GM18505 (cell line): ENCODE measurements around the gene EFEMP1.
A peak's percentile ranks its signal among the peaks of the same experiment; 100 is the strongest.

Experiments used
- ATAC-seq: cut with Tn5 transposase; IDR thresholded peaks from one replicate; pipeline ENCODE4 v1.9.1; 2021; ENCODE audit not compliant: unreplicated experiment
- POLR2A ChIP-seq: IDR thresholded peaks from 4 replicates; pipeline ENCODE4 v1.6.1; 2011; ENCODE audit warnings: borderline replicate concordance; ENCODE audit not compliant: insufficient read depth, insufficient read length; ENCODE audit errors: extremely low read depth

Gene EFEMP1

GRCh38 chr2:55923091-55923981 lies at the start of gene EFEMP1:
EFEMP1 (minus strand) TSS chr2:55923782; CDS start chr2:55922440, 1,342 bp downstream.
- peak; percentile 50 for ATAC-seq
- no peak for TF ChIP-seq POLR2A

- no peak for TF ChIP-seq POLR2A
- ATAC-seq, result no peak
These were observed 46.9 kb upstream of the EFEMP1 start for GRCh38 chr2:55970500-55970899.

GRCh38 chr2:55968941-55969340 lies 45.4 kb upstream of the EFEMP1 start:
- no peak for TF ChIP-seq POLR2A
- ATAC-seq, result no peak

DNA sequence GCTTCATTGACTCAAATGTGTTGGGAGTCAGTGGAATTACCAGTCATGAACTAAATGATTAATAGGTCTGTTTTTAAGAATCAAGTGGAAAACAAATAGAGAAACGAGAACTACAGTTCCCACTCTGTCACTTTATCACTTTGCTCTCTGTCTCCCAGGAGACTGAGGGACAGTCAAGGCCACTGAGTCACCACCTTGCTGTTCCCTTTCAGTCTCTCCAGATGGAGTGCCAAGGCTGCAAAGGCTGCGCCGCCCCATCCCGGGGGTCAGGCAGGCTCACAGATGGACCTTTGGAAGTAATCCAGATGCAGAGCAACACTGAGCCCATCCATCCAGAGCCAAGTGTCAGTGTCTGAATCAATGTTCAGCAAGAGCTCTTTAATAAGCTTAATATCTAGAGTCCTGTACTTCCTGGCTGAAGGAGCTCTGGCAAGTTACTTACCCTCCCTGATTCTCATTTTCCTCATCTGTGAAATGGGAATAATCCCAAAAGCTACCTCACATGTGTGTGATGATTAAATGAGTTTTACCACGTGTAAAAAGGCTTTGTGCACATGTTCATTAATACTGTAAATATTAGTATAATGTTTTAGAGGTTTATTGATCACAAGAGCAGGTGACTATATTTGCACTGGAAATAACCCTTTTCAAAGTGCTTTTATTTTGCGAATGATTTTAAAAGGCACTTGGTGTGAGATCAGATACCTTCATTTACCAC lies 43.0 kb upstream of the EFEMP1 start:
- ATAC-seq, result no peak
- no peak for TF ChIP-seq POLR2A

GRCh38 chr2:55965966-55966365 lies 42.4 kb upstream of the EFEMP1 start:
- TF ChIP-seq POLR2A, result no peak
- ATAC-seq, result no peak

- no peak for TF ChIP-seq POLR2A
- ATAC-seq, result no peak
These were observed 41.7 kb upstream of the EFEMP1 start for GRCh38 chr2:55965276-55965675.

- no peak for ATAC-seq
- TF ChIP-seq POLR2A, result no peak
These were observed 39.3 kb upstream of the EFEMP1 start for GRCh38 chr2:55962915-55963314.

DNA sequence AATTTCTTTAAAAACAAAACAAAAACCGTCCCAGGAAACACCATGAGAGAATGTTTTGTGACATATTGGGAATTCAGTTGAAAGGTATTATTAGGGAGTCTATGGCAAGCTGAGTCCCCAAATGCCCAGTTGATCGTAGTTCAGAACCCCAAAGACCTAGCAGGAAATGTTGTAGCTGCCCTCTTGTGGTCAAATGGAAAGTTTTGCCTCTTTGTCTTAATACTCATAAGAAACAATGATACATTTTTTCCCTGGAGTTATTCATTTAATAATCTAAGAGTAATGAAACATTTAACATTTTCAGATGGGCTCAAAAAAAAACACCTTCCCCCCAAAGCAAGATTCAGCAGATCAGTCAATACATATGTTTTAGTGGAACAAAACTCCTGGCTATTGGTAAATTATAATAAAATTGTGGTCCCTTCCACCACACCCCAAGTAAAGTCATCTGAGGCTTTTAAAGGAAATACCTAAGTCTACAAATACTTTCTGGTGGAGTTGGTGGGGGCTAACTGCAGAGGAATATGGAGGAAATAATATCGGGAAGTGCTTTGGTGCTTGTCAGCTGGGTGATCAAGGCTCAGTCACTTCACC lies 37.8 kb upstream of the EFEMP1 start:
- no peak for ATAC-seq
- TF ChIP-seq POLR2A, result no peak

DNA sequence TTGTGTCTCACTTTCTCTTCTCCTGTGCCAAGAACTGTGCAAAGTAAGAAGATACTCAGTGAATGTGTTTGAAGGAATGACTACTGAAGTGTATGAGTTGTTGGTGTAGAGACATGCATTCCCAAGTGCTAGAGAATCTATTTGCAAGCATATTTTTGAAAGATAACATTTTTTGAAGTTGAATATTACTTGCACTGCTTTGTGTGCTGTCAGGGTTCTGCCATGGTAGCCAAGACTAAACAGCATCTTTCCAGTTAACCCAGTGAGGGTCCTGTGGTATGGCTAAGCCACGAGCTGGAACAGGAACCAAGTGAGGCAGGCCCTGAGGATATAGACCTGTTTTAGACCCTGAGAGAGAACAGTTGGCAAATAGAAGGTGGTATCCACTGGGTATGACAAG lies 35.2 kb upstream of the EFEMP1 start:
- no peak for ATAC-seq
- no peak for TF ChIP-seq POLR2A

- ATAC-seq, result no peak
- no peak for TF ChIP-seq POLR2A
These were observed 33.6 kb upstream of the EFEMP1 start for GRCh38 chr2:55957142-55957541.

- ATAC-seq, result no peak
- TF ChIP-seq POLR2A, result no peak
These were observed 30.9 kb upstream of the EFEMP1 start for GRCh38 chr2:55954306-55955035.

GRCh38 chr2:55952415-55952814 lies 28.8 kb upstream of the EFEMP1 start:
- TF ChIP-seq POLR2A, result no peak
- no peak for ATAC-seq

DNA sequence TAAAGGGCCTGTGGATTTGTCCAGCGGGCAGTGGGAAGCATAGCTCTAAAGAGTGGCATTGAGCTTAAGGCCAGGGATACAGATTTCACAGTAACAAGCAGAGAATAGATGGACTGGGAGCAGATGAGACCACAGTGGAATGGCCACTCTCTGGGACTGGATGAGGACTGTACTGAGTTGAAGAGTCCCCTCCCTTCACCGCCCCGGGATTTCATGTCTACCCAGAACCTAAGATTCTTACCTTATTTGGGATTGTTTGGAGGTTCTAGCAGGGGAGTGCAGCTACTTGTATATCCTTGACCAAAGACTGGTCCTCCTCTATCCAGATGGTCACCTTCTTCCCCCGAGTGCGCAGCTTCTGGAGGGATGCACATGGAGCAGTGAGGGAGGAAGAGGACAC lies 28.0 kb upstream of the EFEMP1 start:
- ATAC-seq, result no peak
- TF ChIP-seq POLR2A, result no peak
